Spleen (tissue), 7 donors: Measurements from ENCODE around the gene RAB6A.

Source experiments
- POLR2A ChIP-seq, 3 donors: fragments of 450-650 bp; IDR thresholded peaks; one replicate each; pipeline ENCODE4 v1.5.1; 2017; ENCODE audit warnings: antibody characterized with exemption in 3 of 3, mild to moderate bottlenecking in 1 of 3
- TF ChIP-seq, protein P1 (sequence below), 11 experiments: fragments of 200-600 bp in 7 of 11; fragments of 450-650 bp in 4 of 11; sonication (generic) in 4 of 11; IDR thresholded peaks in 8 of 11; conservative IDR thresholded peaks in 3 of 11; 1 replicate in 7 of 11; 2 replicates in 4 of 11; pipeline versions ENCODE4 v1.4.0 to v1.8.0; 2016 to 2021; ENCODE audit warnings: antibody characterized with exemption in 11 of 11, inconsistent platforms in 4 of 11, mild to moderate bottlenecking in 1 of 11
- donor health status: DM: no; HTN: no; CAD: no; lungs with moderate emphysema.
- donor health status: DM: no; HTN: no; CAD: no.
- donor health status: DM: no; HTN: no; CAD: no.

- TF ChIP-seq, protein P1, sequence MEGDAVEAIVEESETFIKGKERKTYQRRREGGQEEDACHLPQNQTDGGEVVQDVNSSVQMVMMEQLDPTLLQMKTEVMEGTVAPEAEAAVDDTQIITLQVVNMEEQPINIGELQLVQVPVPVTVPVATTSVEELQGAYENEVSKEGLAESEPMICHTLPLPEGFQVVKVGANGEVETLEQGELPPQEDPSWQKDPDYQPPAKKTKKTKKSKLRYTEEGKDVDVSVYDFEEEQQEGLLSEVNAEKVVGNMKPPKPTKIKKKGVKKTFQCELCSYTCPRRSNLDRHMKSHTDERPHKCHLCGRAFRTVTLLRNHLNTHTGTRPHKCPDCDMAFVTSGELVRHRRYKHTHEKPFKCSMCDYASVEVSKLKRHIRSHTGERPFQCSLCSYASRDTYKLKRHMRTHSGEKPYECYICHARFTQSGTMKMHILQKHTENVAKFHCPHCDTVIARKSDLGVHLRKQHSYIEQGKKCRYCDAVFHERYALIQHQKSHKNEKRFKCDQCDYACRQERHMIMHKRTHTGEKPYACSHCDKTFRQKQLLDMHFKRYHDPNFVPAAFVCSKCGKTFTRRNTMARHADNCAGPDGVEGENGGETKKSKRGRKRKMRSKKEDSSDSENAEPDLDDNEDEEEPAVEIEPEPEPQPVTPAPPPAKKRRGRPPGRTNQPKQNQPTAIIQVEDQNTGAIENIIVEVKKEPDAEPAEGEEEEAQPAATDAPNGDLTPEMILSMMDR (IDR thresholded peaks at IDR 0.05 in 8 of 11, conservative IDR thresholded peaks at IDR 0.05 in 3 of 11) = no peak
- TF ChIP-seq POLR2A (IDR thresholded peaks at IDR 0.05) = no peak
Observed at GRCh38 chr11:73801136-73801535, 40.3 kb upstream of the RAB6A start.
